GM12874 (cell line): ENCODE results near the gene PLEKHA6.

ENCODE experiments used
- CTCF ChIP-seq: IDR thresholded peaks from 2 replicates; pipeline ENCODE4 v1.5.1; 2011; ENCODE audit warnings: low read depth, mild to moderate bottlenecking, control low read depth, low read length, moderate library complexity; ENCODE audit not compliant: insufficient read depth

PLEKHA6 gene

GRCh38 chr1:204294357-204294756 lies 65.4 kb downstream of the PLEKHA6 start:
- TF ChIP-seq CTCF = no peak

GRCh38 chr1:204293605-204294337 lies 66.0 kb downstream of the PLEKHA6 start:
- no peak for TF ChIP-seq CTCF

- no peak for TF ChIP-seq CTCF
Measured at GRCh38 chr1:204292740-204293139, 67.0 kb downstream of the PLEKHA6 start.

GRCh38 chr1:204289280-204289679 lies 70.4 kb downstream of the PLEKHA6 start:
- TF ChIP-seq CTCF = no peak

GRCh38 chr1:204288021-204288588 lies 71.6 kb downstream of the PLEKHA6 start:
- TF ChIP-seq CTCF = no peak

- no peak for TF ChIP-seq CTCF
Measured at GRCh38 chr1:204287466-204287891, 72.2 kb downstream of the PLEKHA6 start.

- TF ChIP-seq CTCF = no peak
Measured at GRCh38 chr1:204286831-204287421, 72.8 kb downstream of the PLEKHA6 start.
